ENCODE results near the gene NHS.
"Not testable (repeated sequence)": the region's sequence is repeated elsewhere in the genome, so short reads cannot be mapped to it uniquely, and the experiment has no call there.

Gene NHS

GRCh38 chrX:17501746-17502145 is 126.7 kb downstream of the NHS start:
- DNase-seq, result no peak

GRCh38 chrX:17506352-17506751 is 131.4 kb downstream of the NHS start:
- not testable (repeated sequence) for DNase-seq

- no peak for DNase-seq
Observed at GRCh38 chrX:17511556-17511955, 136.6 kb downstream of the NHS start.

- no peak for DNase-seq
Observed at GRCh38 chrX:17519358-17519757, 144.4 kb downstream of the NHS start.

GRCh38 chrX:17520016-17520615 is 145.1 kb downstream of the NHS start:
- no peak for DNase-seq

GRCh38 chrX:17521871-17522693 is 147.1 kb downstream of the NHS start:
- no peak for DNase-seq

- DNase-seq, result no peak
Observed at GRCh38 chrX:17525266-17525665, 150.3 kb downstream of the NHS start.

GRCh38 chrX:17525762-17526555 is 151.0 kb downstream of the NHS start:
- DNase-seq, result no peak

GRCh38 chrX:17527135-17527701 is 152.2 kb downstream of the NHS start:
- DNase-seq, result no peak

GRCh38 chrX:17527922-17528321 is 152.9 kb downstream of the NHS start:
- DNase-seq, result no peak

- no peak for DNase-seq
Observed at GRCh38 chrX:17529151-17529745, 154.2 kb downstream of the NHS start.

- DNase-seq, result no peak
Observed at GRCh38 chrX:17531500-17531899, 156.5 kb downstream of the NHS start.

GRCh38 chrX:17535229-17535628 is 160.2 kb downstream of the NHS start:
- peak; percentile 14 to 31 for DNase-seq

GRCh38 chrX:17537723-17538243 is 162.8 kb downstream of the NHS start:
- DNase-seq, result no peak

GRCh38 chrX:17542123-17542522 is 167.1 kb downstream of the NHS start:
- DNase-seq, result no peak

GRCh38 chrX:17544821-17545220 is 169.8 kb downstream of the NHS start:
- no peak for DNase-seq

GRCh38 chrX:17546356-17546755 is 171.4 kb downstream of the NHS start:
- no peak for DNase-seq

GRCh38 chrX:17547658-17548057 is 172.7 kb downstream of the NHS start:
- no peak for DNase-seq

GRCh38 chrX:17549107-17549651 is 174.2 kb downstream of the NHS start:
- DNase-seq, result no peak

- no peak for DNase-seq
Observed at GRCh38 chrX:17550011-17550410, 175.0 kb downstream of the NHS start.

GRCh38 chrX:17552044-17552650 is 177.1 kb downstream of the NHS start:
- no peak for DNase-seq

- DNase-seq, result no peak
Observed at GRCh38 chrX:17553469-17553868, 178.5 kb downstream of the NHS start.

All from CD4-positive, alpha-beta T cell treated with Interleukin-1 beta for 1 hour (primary cell).